UCSD-AML1 (cell line): ENCODE measurements around the gene NCAM1.
A peak's percentile ranks its signal among the peaks of the same experiment; 100 is the strongest.

ENCODE experiments used
- DNase-seq: peaks from one replicate; lab custom pipeline; 2025; ENCODE audit not compliant: unreplicated experiment; lab: John Stamatoyannopoulos, UW

Gene NCAM1

GRCh38 chr11:113272927-113273615 is 311.9 kb downstream of the NCAM1 start:
- DNase-seq, result no peak

GRCh38 chr11:113273720-113274119 is 312.5 kb downstream of the NCAM1 start:
- DNase-seq, result no peak

- DNase-seq, result no peak
Observed at GRCh38 chr11:113274713-113275582, 313.7 kb downstream of the NCAM1 start.

DNA sequence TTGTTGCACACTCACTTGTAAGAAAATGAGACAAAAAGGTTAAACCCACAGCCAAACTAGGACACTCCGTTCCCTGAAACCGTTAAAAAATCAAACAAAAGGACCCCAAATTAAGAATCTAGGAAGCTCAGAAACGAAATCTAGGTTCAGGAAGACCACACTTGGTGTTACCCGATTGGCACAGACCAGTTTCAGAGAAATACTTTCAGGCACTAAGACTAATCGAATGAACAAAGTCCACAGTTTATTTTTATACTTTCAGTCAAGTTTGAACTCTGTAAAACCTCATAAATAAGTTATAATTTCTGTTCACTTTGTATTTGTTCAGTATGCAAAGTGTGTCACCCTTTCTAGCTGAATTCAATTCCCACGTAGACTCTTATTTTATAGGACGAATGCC is 314.4 kb downstream of the NCAM1 start:
- DNase-seq, result no peak

DNA sequence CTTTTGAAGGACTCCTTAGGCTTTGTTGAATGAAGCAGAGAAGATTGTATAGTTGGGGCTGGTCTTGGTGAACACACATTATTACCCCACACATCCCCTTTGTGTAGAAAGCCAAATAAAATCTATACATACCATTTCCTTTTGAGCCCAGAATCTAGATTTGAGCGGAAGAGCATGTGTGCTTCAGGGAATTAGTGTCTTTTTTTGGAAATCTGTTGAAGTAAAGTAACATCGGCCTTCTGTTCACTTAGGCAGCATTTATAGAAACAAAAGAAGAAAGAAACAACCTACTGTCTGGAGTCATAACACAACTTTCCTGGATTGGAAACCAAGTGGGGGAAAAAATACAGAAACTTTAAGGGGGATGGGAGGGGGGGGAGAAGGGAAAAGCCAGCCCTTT is 315.2 kb downstream of the NCAM1 start:
- DNase-seq, result no peak

GRCh38 chr11:113277907-113278306 is 316.7 kb downstream of the NCAM1 start:
- DNase-seq, result no peak

DNA sequence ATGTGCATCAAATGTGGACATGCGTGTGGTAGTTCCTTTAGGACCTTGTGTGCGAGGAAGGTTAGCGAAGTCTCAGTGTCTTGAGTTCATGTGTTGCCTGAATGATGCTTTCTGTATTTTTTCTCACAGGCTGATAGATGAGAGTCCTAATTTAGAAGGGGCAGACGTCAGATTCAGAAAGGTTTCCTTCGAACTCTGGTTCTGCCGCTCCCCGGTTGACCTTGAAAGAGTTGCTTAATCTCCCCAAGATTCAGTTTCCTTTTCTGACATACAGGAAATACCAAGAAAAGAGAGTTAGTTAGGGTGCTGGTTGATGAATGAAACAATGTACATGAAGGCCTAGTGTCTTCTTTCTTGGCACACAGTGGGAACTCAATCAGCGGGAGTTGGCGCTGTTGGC is 317.3 kb downstream of the NCAM1 start:
- no peak for DNase-seq

DNA sequence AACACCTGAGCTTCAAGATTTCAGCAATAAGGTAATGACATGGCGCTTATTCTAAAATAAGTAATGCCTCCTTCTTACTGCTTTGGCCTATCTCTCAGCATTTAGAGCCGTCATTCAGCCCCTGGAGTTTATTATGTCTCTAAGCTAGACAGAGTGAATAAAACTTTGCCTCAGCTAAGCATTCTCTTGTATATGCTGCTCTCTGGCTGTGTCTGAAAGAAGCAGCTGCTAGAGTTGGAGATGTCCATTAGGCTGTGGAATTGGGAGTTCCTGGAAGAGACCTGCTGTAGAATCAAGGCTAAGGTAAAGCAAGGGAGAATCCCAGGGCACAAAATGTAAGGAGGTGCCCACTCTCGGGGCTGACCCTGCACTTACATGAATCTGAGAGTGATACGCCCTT is 317.7 kb downstream of the NCAM1 start:
- no peak for DNase-seq

- no peak for DNase-seq
Observed at GRCh38 chr11:113279591-113279990, 318.4 kb downstream of the NCAM1 start.

DNA sequence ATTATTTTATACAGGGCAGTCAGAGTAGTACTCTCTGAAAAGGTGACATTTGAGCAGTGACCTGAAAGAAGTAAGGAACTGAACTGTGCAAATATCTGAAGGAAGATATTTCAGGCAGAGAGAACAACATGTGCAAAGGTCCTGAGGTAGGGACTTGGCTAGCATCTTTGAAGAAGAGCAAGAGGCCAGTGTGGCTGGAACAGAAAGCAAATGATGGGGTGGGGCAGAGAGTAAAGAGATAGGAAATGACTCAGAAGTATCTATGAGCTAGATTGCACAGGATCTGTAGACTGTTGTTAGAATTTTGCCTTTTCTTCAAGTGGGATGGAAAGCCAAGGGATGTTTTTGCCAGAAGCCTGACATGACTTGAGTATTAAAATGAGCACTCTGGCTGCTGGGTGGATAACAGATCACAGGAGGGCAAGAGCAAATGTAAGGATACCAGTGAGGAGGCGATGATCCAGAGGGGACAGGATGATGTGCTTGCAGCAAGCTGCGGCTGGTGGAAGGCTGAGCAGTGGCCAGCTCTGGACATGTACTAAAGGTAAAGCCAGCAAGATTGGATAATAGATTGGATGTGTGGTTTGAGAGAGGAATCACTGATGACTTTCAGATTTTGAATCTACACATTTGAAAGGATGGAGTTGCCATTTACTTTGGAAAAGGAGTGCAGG is 320.0 kb downstream of the NCAM1 start:
- DNase-seq, result no peak

DNA sequence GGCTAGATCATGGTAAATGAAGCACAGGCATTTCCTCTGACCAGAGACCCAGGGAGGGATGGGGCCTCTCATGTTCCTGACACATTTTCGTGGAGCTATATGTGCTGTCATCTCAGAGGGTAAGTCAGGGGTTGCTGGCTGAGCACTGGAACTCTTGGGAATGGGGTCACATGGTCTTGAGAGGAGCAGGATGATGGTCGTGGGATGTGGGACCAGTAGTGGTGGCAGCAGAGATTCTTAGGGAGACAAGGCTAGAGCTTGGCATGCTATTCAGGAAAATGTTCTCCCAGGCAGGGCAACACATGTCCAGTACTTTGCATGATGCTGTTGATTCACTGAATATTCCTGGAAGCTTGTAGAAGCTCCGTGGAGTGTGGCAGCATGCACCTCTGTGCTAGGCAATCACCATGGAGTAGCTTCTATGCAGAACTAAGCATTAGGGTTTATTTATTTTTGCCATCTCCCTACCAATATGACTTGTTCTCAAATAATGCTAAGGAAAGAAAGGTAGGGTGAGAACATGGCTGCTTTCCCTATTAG is 321.7 kb downstream of the NCAM1 start:
- no peak for DNase-seq

DNA sequence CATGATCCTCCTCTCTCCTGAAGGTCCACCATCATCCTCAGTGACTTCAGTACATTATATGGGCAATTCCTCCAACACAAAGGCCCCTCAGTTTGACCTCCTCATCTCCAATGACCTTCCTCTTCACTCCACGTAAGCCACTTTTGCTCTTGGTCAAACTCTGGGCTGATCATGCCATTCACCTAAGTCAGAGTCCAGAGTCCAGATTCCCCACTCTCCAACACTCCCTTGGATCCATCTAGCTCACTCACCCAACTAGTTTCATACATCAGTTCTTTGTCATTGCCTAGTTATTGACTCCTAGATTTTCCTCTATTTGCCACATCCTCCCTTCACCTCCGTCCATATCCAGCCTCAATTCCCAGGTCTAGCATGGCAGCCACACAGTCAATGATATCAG is 322.7 kb downstream of the NCAM1 start:
- DNase-seq, result no peak

DNA sequence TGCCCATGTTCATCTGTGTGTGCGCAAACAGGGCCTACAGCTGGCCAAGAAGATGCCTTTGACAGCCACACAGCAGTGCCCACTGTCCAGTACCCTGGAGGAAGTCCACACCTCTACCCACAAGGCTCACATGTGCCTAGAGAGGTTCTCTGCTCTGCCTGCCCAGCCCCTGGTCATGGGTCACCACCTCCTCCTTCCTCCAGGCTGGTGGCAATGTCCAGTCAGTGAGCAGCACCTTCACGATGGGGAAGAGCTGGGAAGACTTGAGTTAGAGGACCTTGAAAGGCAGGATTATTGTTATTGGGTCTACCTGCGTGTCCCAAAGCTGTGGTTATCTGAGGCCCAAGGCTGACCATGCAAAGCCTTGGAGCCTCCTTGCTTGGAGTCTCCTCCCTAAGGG is 324.8 kb downstream of the NCAM1 start:
- DNase-seq, result no peak

- no peak for DNase-seq
Observed at GRCh38 chr11:113286509-113287497, 325.6 kb downstream of the NCAM1 start.

DNA sequence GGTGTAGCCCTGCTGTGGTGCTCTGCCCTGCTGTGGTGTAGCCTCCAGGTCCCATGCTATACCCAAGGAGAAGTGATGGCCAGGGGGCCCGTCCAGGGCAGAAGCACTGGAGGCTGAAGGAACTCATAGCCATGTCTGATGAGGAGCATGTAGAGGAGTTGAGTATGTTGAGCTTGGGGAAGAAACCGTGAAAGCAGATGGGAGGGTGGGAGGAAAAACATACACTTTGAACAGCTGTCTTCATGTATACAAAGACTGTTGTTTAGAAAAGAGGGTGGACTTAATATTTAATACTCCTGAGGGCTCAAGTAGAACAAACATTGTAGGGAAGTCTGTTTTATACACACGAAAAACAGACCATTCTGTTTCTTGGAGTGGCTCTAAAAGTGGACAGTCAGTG is 326.6 kb downstream of the NCAM1 start:
- no peak for DNase-seq

- DNase-seq, result no peak
Observed at GRCh38 chr11:113288286-113288863, 327.2 kb downstream of the NCAM1 start.

GRCh38 chr11:113289431-113290187 is 328.4 kb downstream of the NCAM1 start:
- peak; percentile 65 for DNase-seq

DNA sequence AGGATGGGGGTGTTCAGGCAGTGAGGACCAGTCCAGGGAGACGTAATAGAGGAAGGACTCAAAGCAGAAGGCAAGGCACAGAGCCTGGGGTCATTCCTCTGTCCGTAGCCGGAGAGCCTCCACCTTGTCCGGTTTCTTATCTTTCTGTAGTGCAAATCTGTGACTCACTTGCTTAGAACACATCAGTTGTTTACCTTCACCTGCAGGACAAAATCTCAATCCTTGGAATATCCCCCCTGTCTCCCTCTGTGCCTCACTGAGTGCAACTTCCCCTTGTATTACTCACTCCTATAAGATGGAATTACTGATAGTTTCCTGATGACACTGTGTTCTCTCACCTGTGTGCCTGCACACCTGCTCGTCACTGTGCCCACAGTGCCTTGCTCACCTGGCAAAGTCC is 332.7 kb downstream of the NCAM1 start:
- no peak for DNase-seq

GRCh38 chr11:113295993-113296392 is 334.8 kb downstream of the NCAM1 start:
- DNase-seq, result no peak
